C4-2B (cell line): Measurements from ENCODE around the gene SPC25.

Experiments used
- CTCF ChIP-seq: fragments of 450-650 bp; conservative IDR thresholded peaks from 2 replicates; pipeline ENCODE4 v1.5.1; 2017; ENCODE audit warnings: mild to moderate bottlenecking
- ZFX ChIP-seq: fragments of 450-650 bp; IDR thresholded peaks from 2 replicates; pipeline ENCODE4 v1.6.1; 2017

GRCh38 chr2:168852481-168852880, 37.7 kb downstream of the SPC25 start:
- TF ChIP-seq CTCF = no peak
- TF ChIP-seq ZFX = no peak
